DND-41 (cell line): ENCODE measurements around the gene SEMA5A.

Experiments used
- ATAC-seq: fragments of 200-7000 bp; cut with Tn5 transposase; 3 replicates; pipeline ENCODE4 v1.9.1; 2021; ENCODE audit warnings: low read depth; ENCODE audit not compliant: insufficient read depth
- DNase-seq: peaks from one replicate; pipeline ENCODE4 v3.0.0-alpha.2; 2020
- H2AFZ ChIP-seq: 2 replicates; pipeline ENCODE4 v1.6.0; 2012; ENCODE audit warnings: low read depth, low read length
- H3K27ac ChIP-seq: 2 replicates; pipeline ENCODE4 v1.5.1; 2012; ENCODE audit warnings: low read length, inconsistent platforms
- H3K27me3 ChIP-seq: fragments of 200-600 bp; sonication (generic); 2 replicates; pipeline ENCODE4 v1.6.0; 2012; ENCODE audit warnings: low read length, mild to moderate bottlenecking, inconsistent platforms; ENCODE audit not compliant: insufficient read depth, poor library complexity
- H3K36me3 ChIP-seq: 2 replicates; pipeline ENCODE4 v1.5.1; 2012; ENCODE audit warnings: low read length, inconsistent platforms; ENCODE audit not compliant: insufficient read depth
- H3K4me1 ChIP-seq: 2 replicates; pipeline ENCODE4 v1.5.1; 2012; ENCODE audit warnings: mild to moderate bottlenecking, low read length; ENCODE audit not compliant: insufficient read depth
- H3K4me2 ChIP-seq: 2 replicates; pipeline ENCODE4 v1.6.0; 2012; ENCODE audit warnings: mild to moderate bottlenecking, moderate library complexity, low read length, inconsistent platforms; ENCODE audit not compliant: insufficient read depth
- H3K4me3 ChIP-seq, 2 experiments: fragments of 200-600 bp in 1 of 2; shearing (Covaris generic) in 1 of 2; 2 replicates each; pipeline ENCODE4 v1.5.1; 2012 to 2016; ENCODE audit warnings: inconsistent platforms in 2 of 2, low read length in 2 of 2, mild to moderate bottlenecking in 2 of 2, low read depth in 1 of 2, moderate library complexity in 1 of 2
- H3K79me2 ChIP-seq: 2 replicates; pipeline ENCODE4 v1.6.0; 2012; ENCODE audit warnings: low read length, inconsistent platforms; ENCODE audit not compliant: insufficient read depth
- H3K9ac ChIP-seq: 2 replicates; pipeline ENCODE4 v1.6.0; 2012; ENCODE audit warnings: low read depth, mild to moderate bottlenecking, inconsistent platforms, low read length, moderate library complexity
- H3K9me3 ChIP-seq: 2 replicates; pipeline ENCODE4 v1.5.1; 2012; ENCODE audit warnings: low read length, moderate library complexity, mild to moderate bottlenecking, inconsistent platforms; ENCODE audit not compliant: insufficient read depth, severe bottlenecking
- H4K20me1 ChIP-seq: 2 replicates; pipeline ENCODE4 v1.6.0; 2012; ENCODE audit warnings: low read length; ENCODE audit not compliant: insufficient read depth
- EZH2 ChIP-seq: IDR thresholded peaks from 3 replicates; pipeline ENCODE4 v1.6.1; 2012; ENCODE audit warnings: borderline replicate concordance, low read depth, mild to moderate bottlenecking, moderate library complexity, low read length, inconsistent platforms; ENCODE audit not compliant: severe bottlenecking
- TF ChIP-seq, protein P1 (sequence below): IDR thresholded peaks from 2 replicates; pipeline ENCODE4 v1.5.1; 2012; ENCODE audit warnings: borderline replicate concordance, low read length, moderate library complexity, mild to moderate bottlenecking; ENCODE audit not compliant: poor library complexity, severe bottlenecking; ENCODE audit errors: extremely low read depth

SEMA5A gene

DNA sequence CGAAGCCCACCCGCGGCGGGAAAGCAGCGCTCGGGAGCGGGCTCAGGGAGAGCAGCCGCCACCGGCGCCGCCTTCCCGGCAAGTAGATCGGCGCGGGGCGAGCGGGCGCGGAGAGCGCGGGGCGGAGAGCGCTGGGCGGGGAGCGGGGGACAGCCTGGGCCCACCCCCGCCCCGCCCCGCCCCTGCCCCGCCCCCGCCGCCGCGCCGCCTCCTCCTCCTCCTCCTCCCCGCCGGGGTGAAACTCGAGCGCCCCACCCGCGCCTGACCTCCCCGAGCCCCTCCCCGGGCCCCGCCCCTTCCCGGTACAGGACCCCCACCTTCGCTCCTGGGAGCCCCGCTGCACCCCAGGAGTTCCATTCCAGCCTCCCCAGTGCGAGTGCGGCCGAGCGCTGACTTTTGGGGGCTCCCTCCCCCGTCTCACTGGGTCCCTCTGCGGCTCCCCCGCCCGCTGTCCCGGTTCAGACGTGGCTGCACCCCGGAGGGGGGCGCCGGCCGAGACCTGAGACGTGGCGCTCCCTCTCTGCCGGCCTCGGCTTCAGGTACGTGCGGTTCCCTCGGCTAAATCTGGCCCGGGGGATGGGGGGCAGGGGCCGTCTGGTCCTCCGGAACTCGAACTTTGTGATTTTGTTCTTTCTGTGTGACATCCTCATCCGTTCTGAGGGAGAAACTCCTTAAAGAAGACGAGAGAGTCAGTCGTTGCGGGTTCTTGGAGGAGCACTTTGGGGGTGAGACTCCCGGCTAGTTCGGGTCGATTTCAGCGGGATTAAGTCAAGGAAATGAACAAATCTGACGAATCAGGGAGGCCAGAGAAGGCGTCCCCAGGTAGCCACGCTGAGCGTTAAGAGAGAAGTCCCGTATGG lies at the start of gene SEMA5A:
Gene SEMA5A (minus strand): TSS at position 84 of the 860 bp plus-strand sequence. CDS start 166,129 bp downstream, outside the sequence.
- ATAC-seq (no peak), DNase-seq (no peak)
- TF ChIP-seq EZH2 = no peak
- TF ChIP-seq, protein P1, sequence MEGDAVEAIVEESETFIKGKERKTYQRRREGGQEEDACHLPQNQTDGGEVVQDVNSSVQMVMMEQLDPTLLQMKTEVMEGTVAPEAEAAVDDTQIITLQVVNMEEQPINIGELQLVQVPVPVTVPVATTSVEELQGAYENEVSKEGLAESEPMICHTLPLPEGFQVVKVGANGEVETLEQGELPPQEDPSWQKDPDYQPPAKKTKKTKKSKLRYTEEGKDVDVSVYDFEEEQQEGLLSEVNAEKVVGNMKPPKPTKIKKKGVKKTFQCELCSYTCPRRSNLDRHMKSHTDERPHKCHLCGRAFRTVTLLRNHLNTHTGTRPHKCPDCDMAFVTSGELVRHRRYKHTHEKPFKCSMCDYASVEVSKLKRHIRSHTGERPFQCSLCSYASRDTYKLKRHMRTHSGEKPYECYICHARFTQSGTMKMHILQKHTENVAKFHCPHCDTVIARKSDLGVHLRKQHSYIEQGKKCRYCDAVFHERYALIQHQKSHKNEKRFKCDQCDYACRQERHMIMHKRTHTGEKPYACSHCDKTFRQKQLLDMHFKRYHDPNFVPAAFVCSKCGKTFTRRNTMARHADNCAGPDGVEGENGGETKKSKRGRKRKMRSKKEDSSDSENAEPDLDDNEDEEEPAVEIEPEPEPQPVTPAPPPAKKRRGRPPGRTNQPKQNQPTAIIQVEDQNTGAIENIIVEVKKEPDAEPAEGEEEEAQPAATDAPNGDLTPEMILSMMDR = no peak

DNA sequence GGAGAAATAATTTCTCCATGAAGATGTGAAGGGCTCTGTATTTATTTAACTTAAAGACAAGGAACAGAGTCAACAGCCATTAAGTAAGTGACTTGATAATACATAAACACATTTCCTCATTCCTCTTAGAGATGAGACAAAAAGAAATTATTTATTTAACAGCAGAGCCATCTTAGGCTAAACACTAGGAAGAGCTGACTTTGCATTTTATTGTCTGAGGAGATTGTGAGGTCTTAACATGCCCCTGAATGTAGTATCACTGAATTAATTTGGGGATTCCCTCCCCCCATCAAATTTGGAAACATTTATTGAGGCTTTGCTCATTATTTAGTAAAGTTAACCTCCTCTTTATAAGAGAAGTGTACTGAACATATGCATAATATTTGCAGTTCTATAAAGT lies 49.0 kb upstream of the SEMA5A start:
- Histone ChIP-seq H3K36me3 (no peaks in the 10 kb centered on the region), H3K27me3 (peaks cover 15% of the 10 kb centered on the region), H3K27ac (no peak overlapping the region), H2AFZ (no peak overlapping the region), H3K79me2 (no peaks in the 10 kb centered on the region), H3K4me1 (no peaks in the 10 kb centered on the region), H4K20me1 (no peaks in the 10 kb centered on the region), H3K4me2 (no peak overlapping the region), H3K9me3 (no peaks in the 10 kb centered on the region), H3K9ac (no peak overlapping the region), H3K4me3 (no peak overlapping the region)
- DNase-seq (no peak), ATAC-seq (no peak)
- TF ChIP-seq, protein P1 = no peak
- no peak for TF ChIP-seq EZH2

More for the DNA sequence above, at the start of gene SEMA5A:
- Histone ChIP-seq H3K27ac (no peak within 1 kb of the TSS), H3K27me3 (no peaks in the 10 kb centered on the region), H3K36me3 (no peaks in the 10 kb centered on the region), H3K4me1 (no peaks in the 10 kb centered on the region), H3K9ac (no peak within 1 kb of the TSS), H3K79me2 (no peaks in the 10 kb centered on the region), H3K9me3 (no peaks in the 10 kb centered on the region), H4K20me1 (no peaks in the 10 kb centered on the region), H2AFZ (no peak within 1 kb of the TSS), H3K4me3 (no peak within 1 kb of the TSS), H3K4me2 (no peak within 1 kb of the TSS)

DNA sequence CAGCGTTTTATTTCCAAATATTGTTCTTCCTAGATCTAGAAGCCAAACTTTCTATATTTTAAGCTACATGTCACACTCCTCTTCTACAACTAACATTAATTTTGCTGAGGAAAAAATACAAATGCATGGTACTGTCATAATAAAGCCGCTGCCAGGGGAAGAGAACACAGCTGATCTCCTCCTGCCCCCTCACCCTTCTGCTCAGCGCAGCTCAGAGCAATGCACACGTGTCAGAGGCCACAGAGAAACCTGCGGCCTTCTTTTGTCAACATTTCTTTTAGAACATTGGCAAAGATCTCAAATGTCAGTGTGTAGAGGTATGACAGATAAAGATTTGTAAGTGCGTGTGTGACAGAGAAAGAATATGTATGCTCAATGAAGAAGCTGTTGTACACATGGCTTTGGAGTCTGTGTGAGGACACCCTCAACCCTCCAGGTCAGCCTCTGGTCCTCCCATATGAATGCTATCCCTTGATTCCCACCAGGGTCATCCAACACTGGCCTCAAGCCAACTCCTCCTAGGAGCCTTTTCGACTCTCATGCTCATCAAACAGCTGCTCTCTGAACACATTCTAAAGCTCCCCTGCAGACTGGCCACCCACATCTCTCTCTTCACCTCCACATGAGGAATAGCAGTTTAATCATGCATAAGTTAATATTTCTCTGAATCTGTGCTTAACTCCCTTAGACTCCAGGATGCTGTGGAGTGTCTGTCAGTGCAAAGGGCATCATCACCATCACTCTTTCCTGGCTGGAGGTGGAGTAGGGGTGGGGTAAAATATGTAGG lies 43.4 kb upstream of the SEMA5A start:
- DNase-seq (no peak), ATAC-seq (no peak)
- Histone ChIP-seq H4K20me1 (no peaks in the 10 kb centered on the region), H2AFZ (no peak overlapping the region), H3K9me3 (no peaks in the 10 kb centered on the region), H3K9ac (no peak overlapping the region), H3K36me3 (no peaks in the 10 kb centered on the region), H3K4me3 (no peak overlapping the region), H3K27me3 (no peaks in the 10 kb centered on the region), H3K4me2 (no peak overlapping the region), H3K4me1 (no peaks in the 10 kb centered on the region), H3K79me2 (no peaks in the 10 kb centered on the region), H3K27ac (no peak overlapping the region)
- no peak for TF ChIP-seq EZH2
- TF ChIP-seq, protein P1 = no peak
